Measurements from ENCODE around the gene TMEM184A.

TMEM184A gene

GRCh38 chr7:1595027-1595426 lies 39.0 kb upstream of the TMEM184A start:
- TF ChIP-seq, protein P1, sequence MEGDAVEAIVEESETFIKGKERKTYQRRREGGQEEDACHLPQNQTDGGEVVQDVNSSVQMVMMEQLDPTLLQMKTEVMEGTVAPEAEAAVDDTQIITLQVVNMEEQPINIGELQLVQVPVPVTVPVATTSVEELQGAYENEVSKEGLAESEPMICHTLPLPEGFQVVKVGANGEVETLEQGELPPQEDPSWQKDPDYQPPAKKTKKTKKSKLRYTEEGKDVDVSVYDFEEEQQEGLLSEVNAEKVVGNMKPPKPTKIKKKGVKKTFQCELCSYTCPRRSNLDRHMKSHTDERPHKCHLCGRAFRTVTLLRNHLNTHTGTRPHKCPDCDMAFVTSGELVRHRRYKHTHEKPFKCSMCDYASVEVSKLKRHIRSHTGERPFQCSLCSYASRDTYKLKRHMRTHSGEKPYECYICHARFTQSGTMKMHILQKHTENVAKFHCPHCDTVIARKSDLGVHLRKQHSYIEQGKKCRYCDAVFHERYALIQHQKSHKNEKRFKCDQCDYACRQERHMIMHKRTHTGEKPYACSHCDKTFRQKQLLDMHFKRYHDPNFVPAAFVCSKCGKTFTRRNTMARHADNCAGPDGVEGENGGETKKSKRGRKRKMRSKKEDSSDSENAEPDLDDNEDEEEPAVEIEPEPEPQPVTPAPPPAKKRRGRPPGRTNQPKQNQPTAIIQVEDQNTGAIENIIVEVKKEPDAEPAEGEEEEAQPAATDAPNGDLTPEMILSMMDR (IDR thresholded peaks at IDR 0.05; ENCODE audit: insufficient read depth, low read depth, low read length, missing control alignments): no peak
- DNase-seq (ENCODE audit: low read depth): no peak
- no peak overlapping the region for H3K4me3 ChIP-seq (ENCODE audit: low read length)

DNA sequence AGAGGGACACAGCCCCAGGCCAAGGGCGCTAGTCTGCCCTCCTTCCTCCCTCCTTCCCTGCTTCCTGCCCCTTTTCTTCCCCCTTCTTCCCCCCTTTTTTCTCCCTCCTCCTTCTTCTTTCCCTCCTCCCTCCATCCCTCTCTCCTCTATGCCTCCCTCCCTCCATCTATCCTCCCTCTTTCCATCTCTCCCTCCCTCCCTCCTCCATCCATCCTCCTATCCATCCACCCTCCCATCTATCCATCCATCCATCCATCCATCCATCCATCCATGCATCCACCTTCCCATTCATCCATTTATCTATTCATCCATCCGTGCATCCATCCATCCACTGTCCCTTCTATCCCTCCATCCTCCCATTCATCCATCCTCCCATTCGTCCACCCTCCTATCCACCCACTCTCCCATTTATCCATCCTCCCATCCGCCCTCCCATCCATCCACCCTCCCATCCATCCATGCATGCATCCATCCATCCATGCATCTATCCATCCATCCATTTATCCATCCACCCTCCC lies 38.0 kb upstream of the TMEM184A start:
- DNase-seq (ENCODE audit: low read depth): no peak
- H3K4me3 ChIP-seq (ENCODE audit: low read length): no peak overlapping the region
- TF ChIP-seq, protein P1 (IDR thresholded peaks at IDR 0.05; ENCODE audit: insufficient read depth, low read depth, low read length, missing control alignments): no peak

DNA sequence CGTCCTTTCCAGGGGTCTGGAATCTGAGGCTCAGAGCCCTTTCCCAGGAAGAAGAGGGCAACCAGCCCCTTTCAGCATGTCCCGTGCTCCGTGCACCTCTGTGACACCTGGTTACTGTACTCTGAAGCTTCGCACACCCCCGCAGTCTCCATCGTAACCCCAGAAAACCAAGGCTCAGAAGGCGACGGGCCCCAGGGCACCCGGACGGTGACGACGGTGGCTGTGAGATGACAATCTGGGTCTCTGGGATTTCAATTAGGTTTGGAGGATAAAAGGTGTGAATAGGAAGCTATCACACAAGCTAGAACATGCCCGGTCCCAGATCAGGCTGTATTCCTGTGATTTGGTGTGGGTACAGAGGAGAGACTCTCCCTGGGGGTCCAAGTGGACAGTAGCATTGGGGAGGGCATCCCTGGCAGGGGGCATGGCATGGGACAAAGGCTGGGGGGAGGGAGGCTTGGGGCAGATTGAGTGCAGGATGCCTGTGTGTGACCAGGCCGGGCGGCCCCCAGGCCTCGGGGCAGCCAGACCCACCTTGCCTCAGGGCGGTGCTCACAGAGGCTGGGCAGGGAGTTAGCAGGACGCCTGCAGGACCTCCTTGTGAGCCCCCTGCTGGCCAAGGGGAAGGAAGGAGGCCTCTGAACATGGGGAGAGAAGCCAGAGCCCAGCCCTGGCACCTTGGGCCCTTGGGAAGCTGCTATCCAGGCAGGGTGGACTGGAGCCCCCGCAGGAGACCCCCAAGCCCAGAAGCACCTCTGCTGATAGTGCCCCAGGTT lies 37.3 kb upstream of the TMEM184A start:
- H3K4me3 ChIP-seq (ENCODE audit: low read length): no peak overlapping the region
- TF ChIP-seq, protein P1 (IDR thresholded peaks at IDR 0.05; ENCODE audit: insufficient read depth, low read depth, low read length, missing control alignments): no peak
- DNase-seq (ENCODE audit: low read depth): no peak

GRCh38 chr7:1592299-1592871 lies 36.4 kb upstream of the TMEM184A start:
- TF ChIP-seq, protein P1 (IDR thresholded peaks at IDR 0.05; ENCODE audit: insufficient read depth, low read depth, low read length, missing control alignments): no peak
- no peak for DNase-seq (ENCODE audit: low read depth)
- no peak overlapping the region for H3K4me3 ChIP-seq (ENCODE audit: low read length)

GRCh38 chr7:1591876-1592275 lies 35.9 kb upstream of the TMEM184A start:
- TF ChIP-seq, protein P1 (IDR thresholded peaks at IDR 0.05; ENCODE audit: insufficient read depth, low read depth, low read length, missing control alignments): no peak
- no peak overlapping the region for H3K4me3 ChIP-seq (ENCODE audit: low read length)
- DNase-seq (ENCODE audit: low read depth): no peak

- DNase-seq (ENCODE audit: low read depth): no peak
- H3K4me3 ChIP-seq (ENCODE audit: low read length): no peak overlapping the region
- TF ChIP-seq, protein P1 (IDR thresholded peaks at IDR 0.05; ENCODE audit: insufficient read depth, low read depth, low read length, missing control alignments): no peak
Observed at GRCh38 chr7:1591396-1591795, 35.4 kb upstream of the TMEM184A start.
